GM21381 (cell line): ENCODE measurements around the gene ABCC2.

ENCODE experiments used
- ATAC-seq: cut with Tn5 transposase; IDR thresholded peaks from one replicate; pipeline ENCODE4 v1.9.1; 2021; ENCODE audit warnings: mild to moderate bottlenecking, moderate library complexity; ENCODE audit not compliant: unreplicated experiment

ABCC2 gene

GRCh38 chr10:99770408-99771045 lies 11.9 kb upstream of the ABCC2 start:
- no peak for ATAC-seq

GRCh38 chr10:99775850-99776249 lies 6.6 kb upstream of the ABCC2 start:
- no peak for ATAC-seq

GRCh38 chr10:99777918-99778714 lies 4.3 kb upstream of the ABCC2 start:
- ATAC-seq = no peak

- ATAC-seq = no peak
These were observed 3.1 kb upstream of the ABCC2 start for GRCh38 chr10:99779335-99779734.

- ATAC-seq = no peak
These were observed 558 bp upstream of the ABCC2 start for GRCh38 chr10:99781734-99782429.

GRCh38 chr10:99784016-99784726 lies 1.7 kb downstream of the ABCC2 start:
- no peak for ATAC-seq

- ATAC-seq = no peak
These were observed 2.4 kb downstream of the ABCC2 start for GRCh38 chr10:99784727-99785441.

- ATAC-seq = no peak
These were observed 3.2 kb downstream of the ABCC2 start for GRCh38 chr10:99785646-99786045.

GRCh38 chr10:99787311-99787710 lies 4.9 kb downstream of the ABCC2 start:
- ATAC-seq = no peak

- ATAC-seq = no peak
These were observed 5.5 kb downstream of the ABCC2 start for GRCh38 chr10:99787782-99788445.

GRCh38 chr10:99788598-99789256 lies 6.3 kb downstream of the ABCC2 start:
- ATAC-seq = no peak

GRCh38 chr10:99791831-99792230 lies 9.4 kb downstream of the ABCC2 start:
- no peak for ATAC-seq

- no peak for ATAC-seq
These were observed 11.4 kb downstream of the ABCC2 start for GRCh38 chr10:99793819-99794218.

GRCh38 chr10:99796928-99797327 lies 14.5 kb downstream of the ABCC2 start:
- ATAC-seq = no peak

- no peak for ATAC-seq
These were observed 15.6 kb downstream of the ABCC2 start for GRCh38 chr10:99798031-99798430.

GRCh38 chr10:99798920-99799319 lies 16.5 kb downstream of the ABCC2 start:
- ATAC-seq = no peak

GRCh38 chr10:99799613-99800012 lies 17.2 kb downstream of the ABCC2 start:
- ATAC-seq = no peak

- no peak for ATAC-seq
These were observed 22.0 kb downstream of the ABCC2 start for GRCh38 chr10:99804471-99804870.

- no peak for ATAC-seq
These were observed 22.8 kb downstream of the ABCC2 start for GRCh38 chr10:99805190-99805589.

- no peak for ATAC-seq
These were observed 23.7 kb downstream of the ABCC2 start for GRCh38 chr10:99806091-99806490.
